Mammary epithelial cell (primary cell): Measurements from ENCODE around the gene CSTF3.

ENCODE experiments used
- CTCF ChIP-seq, 2 donors: IDR thresholded peaks in 1 of 2; conservative IDR thresholded peaks in 1 of 2; 2 replicates each; pipeline ENCODE4 v1.5.1; 2011 to 2012; ENCODE audit warnings: inconsistent platforms in 2 of 2, low read length in 2 of 2, mild to moderate bottlenecking in 2 of 2, control low read depth in 1 of 2, low read depth in 1 of 2; ENCODE audit not compliant: insufficient read depth in 1 of 2; ENCODE audit errors: extremely low read depth in 1 of 2
- EZH2 ChIP-seq: IDR thresholded peaks from 2 replicates; pipeline ENCODE4 v1.6.1; 2012; ENCODE audit warnings: low read length, inconsistent platforms, borderline replicate concordance

GRCh38 chr11:33044285-33044756, 117.0 kb downstream of the CSTF3 start:
- no peak for TF ChIP-seq EZH2
- TF ChIP-seq CTCF (conservative IDR thresholded peaks at IDR 0.05 in 1 of 2, IDR thresholded peaks at IDR 0.05 in 1 of 2; ENCODE audit: extremely low read depth in 1 of 2, insufficient read depth in 1 of 2, low read depth in 1 of 2, low read length in 2 of 2) = no peak
